GM21423 (cell line): ENCODE data around the gene ACOD1.

Experiments
- ATAC-seq: cut with Tn5 transposase; IDR thresholded peaks from one replicate; pipeline ENCODE4 v1.9.1; 2021; ENCODE audit warnings: mild to moderate bottlenecking, moderate library complexity; ENCODE audit not compliant: unreplicated experiment

ACOD1 gene

DNA sequence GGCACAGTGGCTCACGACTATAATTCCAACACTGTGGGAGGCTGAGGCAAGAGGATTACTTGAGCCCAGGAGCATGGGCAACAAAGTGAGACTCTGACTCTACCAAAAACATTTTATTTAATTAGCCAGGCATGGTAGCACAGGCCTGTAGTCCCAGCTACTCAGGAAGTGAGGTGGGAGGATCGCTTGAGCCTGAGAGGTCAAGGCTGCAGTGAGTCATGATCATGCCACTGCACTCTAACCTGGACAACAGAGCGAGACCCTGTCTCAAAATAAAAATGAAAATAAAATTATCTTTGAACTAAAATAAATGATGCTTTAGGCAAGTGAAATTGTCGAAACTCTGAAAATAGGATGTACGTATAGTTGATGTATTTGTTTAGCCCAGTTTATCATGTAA lies 35.4 kb downstream of the ACOD1 start:
- no peak for ATAC-seq

DNA sequence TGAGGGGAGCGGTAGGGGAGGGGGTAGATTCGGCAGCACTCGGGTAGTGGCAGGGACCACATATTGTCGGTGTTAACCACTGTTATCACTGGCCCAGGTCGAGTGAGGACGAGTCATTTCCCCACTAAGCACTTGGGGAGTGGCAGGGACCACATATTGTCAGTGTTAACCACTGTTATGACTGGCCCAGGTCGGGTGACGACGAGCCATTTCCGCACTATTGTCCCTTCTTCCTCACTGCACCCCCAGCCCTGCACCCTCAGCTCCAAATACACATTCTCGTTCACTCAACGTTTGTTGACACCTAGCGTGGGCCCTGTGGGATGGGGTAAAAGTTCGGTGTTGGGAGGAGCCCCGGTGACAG lies 43.1 kb downstream of the ACOD1 start:
- ATAC-seq: peak; percentile 58

DNA sequence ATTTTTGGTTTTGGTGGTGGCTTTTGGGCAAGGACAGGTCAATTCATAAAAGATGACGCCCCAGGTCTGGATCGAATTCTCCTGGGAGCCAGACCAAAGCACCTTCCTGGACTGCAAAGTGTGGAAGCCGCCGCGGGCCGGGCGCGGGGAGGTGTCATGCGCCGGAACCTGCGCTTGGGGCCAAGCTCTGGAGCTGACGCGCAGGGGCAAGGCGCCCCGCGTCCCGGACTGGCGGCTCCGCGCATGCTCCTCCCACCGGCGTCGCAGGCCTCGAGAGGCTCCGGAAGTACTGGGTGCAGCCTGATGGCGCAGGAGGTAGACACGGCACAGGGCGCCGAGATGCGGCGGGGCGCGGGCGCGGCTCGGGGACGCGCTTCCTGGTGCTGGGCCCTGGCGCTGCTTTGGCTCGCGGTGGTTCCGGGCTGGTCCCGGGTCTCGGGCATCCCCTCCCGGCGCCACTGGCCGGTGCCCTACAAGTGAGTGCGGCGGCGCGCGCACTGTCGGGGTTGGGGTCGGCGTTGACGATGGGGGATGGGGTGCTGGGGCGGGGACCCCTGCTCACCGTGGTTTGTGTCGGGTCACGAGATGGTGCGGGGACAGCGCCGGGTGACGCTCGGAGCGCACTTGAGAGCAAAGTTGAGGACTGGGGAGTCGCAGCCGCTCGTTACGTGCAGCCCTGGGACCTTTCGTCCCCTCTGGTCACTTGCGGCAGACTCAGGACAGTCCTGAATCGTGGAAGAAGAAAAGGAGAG lies 43.7 kb downstream of the ACOD1 start, which contains the start of gene CLN5:
TSS of gene CLN5 (plus strand) at position 286 of the 752 bp plus-strand sequence. CDS start at position 304, 18 bp downstream.
- peak; percentile 96 for ATAC-seq

DNA sequence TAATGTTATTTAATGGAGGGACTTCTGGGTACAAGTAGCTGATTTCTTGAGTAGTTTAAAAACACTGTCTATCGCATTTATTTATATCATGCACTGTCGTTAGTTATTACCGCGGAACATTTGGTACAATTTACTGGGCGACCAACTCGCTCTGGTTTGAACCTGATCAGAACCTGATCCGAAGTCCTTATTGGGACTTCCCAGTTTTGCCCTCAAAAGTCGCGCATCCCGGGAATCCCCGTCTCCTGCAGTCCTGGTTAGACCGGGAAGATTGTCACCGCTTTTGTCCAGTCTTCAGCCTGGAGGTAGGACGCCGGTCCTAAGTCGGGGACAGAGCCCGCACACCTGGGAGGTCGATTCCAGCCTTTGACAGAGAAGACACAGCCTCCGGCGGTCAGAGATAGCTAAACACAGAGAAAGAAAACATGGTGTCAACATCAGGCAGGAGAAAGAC lies 44.3 kb downstream of the ACOD1 start:
- ATAC-seq: no peak

DNA sequence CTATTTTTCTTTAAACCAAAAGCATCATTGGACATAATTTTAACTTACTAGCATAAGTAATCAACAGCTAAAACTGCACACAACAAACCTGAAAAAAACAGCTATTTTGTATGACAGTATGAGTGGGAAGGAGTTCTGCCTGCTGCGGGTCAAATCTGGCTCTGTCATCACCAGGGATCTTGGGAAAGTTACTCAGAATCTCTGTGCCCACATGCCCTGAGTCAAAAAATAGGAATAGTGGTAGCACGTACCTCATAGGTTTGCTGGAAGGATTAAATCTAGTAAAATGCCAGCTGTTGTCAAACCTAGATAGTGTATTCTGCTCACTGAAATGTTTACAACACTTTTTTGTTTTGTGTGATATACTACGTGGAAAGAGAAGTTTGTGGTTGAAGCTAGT lies 44.7 kb downstream of the ACOD1 start:
- ATAC-seq: no peak

DNA sequence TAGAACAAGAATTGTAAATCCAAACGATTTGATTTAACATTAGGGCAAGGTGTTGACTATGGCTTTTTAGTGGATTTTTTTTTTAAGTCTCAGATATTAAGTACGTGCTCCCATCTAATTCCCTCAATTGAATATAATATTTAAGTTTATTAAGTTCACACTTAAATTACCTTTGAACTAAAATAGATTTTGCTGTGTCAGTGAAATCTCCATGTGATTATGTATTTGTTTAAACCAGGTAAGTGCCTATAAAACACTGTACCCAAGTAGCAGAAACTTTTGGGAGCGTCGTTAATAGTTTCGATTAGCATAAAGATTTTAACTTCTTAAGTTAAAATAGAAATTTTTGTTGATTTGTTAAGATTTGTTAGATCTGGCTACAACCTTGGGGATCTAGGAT lies 45.2 kb downstream of the ACOD1 start:
- no peak for ATAC-seq

DNA sequence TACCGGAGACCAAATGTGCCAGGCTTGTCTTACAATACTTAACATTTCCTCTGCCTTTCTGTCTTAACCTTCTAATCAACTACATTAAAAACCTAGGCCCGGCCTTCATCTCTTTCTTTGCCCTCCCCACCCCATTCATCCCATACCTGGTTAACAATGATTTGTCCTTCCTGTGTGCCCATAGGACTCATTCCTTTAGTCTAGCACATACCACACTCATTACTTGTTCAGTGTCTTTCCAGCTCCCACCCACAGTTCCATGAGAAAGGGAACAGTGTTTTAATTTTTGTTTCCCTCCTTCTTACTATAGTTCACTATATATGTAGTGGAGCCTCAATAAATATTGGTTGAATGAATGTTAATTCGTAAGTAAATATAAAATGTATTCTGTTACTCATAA lies 46.0 kb downstream of the ACOD1 start:
- ATAC-seq: no peak

DNA sequence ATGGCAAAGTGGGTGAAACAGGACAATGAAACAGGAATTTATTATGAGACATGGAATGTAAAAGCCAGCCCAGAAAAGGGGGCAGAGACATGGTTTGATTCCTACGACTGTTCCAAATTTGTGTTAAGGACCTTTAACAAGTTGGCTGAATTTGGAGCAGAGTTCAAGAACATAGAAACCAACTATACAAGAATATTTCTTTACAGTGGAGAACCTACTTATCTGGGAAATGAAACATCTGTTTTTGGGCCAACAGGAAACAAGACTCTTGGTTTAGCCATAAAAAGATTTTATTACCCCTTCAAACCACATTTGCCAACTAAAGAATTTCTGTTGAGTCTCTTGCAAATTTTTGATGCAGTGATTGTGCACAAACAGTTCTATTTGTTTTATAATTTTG lies 52.2 kb downstream of the ACOD1 start:
- ATAC-seq: no peak

DNA sequence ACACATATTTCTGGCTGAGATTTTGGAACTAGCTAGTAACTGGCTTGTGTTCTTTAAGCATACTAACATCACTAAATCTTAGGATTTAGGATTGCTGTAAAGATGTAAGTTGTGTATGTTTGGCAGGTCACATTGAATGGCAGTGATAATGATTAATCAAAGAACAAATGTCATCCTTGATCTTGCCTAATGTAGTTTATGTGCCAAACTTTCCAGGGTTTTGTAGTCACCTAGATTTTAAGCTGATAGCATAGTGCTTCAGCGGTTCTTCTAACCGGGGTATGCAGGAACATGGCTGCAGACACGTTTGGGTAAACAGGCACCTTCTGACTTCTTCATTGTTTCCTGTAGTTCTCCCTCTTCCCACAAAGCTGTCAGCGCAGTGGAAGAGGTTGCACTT lies 53.2 kb downstream of the ACOD1 start:
- no peak for ATAC-seq

DNA sequence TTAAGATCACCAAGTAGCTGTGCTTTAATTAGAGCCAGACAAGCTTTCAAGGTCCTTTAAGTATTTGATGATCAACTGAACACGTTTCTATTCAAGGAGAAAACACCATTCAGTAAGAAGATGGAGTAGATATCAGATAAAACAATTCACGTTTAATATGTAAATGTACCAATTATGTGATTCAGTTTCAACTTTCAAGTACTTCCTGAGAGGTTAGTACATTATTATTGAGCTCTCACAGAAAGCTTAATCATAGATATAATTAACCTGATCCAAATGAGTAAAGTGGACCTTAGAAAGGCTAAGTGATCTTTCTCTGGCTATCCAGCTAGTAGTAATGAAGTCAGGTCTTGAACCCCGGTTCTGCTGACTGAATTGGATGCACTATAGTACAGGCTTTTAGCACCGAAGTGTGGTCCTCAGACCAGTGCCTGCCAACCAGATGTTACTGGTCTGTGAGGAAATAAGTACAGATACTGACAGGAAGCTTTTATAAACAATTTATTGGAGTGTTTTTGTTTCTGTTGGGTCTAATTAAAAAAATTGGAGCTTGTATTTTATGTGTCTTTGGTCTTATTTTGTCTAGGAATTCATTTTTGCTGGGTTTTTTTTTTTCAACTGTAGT lies 53.8 kb downstream of the ACOD1 start:
- ATAC-seq: no peak

DNA sequence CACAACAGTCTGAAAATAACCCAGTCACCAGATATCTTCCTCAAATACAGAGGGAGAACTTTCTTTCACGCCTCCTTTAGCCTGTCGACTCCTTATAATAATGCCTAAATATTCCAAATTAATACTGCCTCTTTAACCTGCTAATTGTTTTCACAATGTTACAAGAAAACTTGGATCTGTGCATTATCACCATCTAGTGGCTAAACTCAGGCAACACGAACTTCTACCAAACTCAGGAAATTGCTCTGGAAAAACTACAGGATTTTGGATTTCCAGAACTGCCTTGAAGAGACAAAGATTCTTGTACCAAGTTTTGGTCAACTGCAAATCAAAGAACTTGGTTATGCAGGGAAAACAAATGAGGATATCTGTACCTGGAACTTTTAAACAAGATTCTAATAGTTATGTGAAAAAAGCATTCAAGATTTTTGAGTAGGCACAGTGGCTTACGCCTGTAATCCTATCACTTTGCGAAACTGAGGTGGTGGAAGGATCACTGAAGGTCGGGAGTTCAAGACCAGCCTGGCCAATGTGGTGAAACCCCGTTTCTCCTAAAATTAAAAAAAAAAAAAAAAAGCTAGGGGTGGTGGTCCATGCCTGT lies 54.4 kb downstream of the ACOD1 start:
- no peak for ATAC-seq
